DND-41 (cell line): ENCODE measurements around the gene SMPD2.

ENCODE experiments used
- ATAC-seq: fragments of 200-7000 bp; cut with Tn5 transposase; 3 replicates; pipeline ENCODE4 v1.9.1; 2021; ENCODE audit warnings: low read depth; ENCODE audit not compliant: insufficient read depth
- DNase-seq: peaks from one replicate; pipeline ENCODE4 v3.0.0-alpha.2; 2020
- H2AFZ ChIP-seq: 2 replicates; pipeline ENCODE4 v1.6.0; 2012; ENCODE audit warnings: low read depth, low read length
- H3K27ac ChIP-seq: 2 replicates; pipeline ENCODE4 v1.5.1; 2012; ENCODE audit warnings: low read length, inconsistent platforms
- H3K27me3 ChIP-seq: fragments of 200-600 bp; sonication (generic); 2 replicates; pipeline ENCODE4 v1.6.0; 2012; ENCODE audit warnings: low read length, mild to moderate bottlenecking, inconsistent platforms; ENCODE audit not compliant: insufficient read depth, poor library complexity
- H3K36me3 ChIP-seq: 2 replicates; pipeline ENCODE4 v1.5.1; 2012; ENCODE audit warnings: low read length, inconsistent platforms; ENCODE audit not compliant: insufficient read depth
- H3K4me1 ChIP-seq: 2 replicates; pipeline ENCODE4 v1.5.1; 2012; ENCODE audit warnings: mild to moderate bottlenecking, low read length; ENCODE audit not compliant: insufficient read depth
- H3K4me2 ChIP-seq: 2 replicates; pipeline ENCODE4 v1.6.0; 2012; ENCODE audit warnings: mild to moderate bottlenecking, moderate library complexity, low read length, inconsistent platforms; ENCODE audit not compliant: insufficient read depth
- H3K4me3 ChIP-seq, 2 experiments: fragments of 200-600 bp in 1 of 2; shearing (Covaris generic) in 1 of 2; 2 replicates each; pipeline ENCODE4 v1.5.1; 2012 to 2016; ENCODE audit warnings: inconsistent platforms in 2 of 2, low read length in 2 of 2, mild to moderate bottlenecking in 2 of 2, low read depth in 1 of 2, moderate library complexity in 1 of 2
- H3K79me2 ChIP-seq: 2 replicates; pipeline ENCODE4 v1.6.0; 2012; ENCODE audit warnings: low read length, inconsistent platforms; ENCODE audit not compliant: insufficient read depth
- H3K9ac ChIP-seq: 2 replicates; pipeline ENCODE4 v1.6.0; 2012; ENCODE audit warnings: low read depth, mild to moderate bottlenecking, inconsistent platforms, low read length, moderate library complexity
- H3K9me3 ChIP-seq: 2 replicates; pipeline ENCODE4 v1.5.1; 2012; ENCODE audit warnings: low read length, moderate library complexity, mild to moderate bottlenecking, inconsistent platforms; ENCODE audit not compliant: insufficient read depth, severe bottlenecking
- H4K20me1 ChIP-seq: 2 replicates; pipeline ENCODE4 v1.6.0; 2012; ENCODE audit warnings: low read length; ENCODE audit not compliant: insufficient read depth
- CTCF ChIP-seq: IDR thresholded peaks from 2 replicates; pipeline ENCODE4 v1.5.1; 2012; ENCODE audit warnings: borderline replicate concordance, low read length, moderate library complexity, mild to moderate bottlenecking; ENCODE audit not compliant: poor library complexity, severe bottlenecking; ENCODE audit errors: extremely low read depth
- EZH2 ChIP-seq: IDR thresholded peaks from 3 replicates; pipeline ENCODE4 v1.6.1; 2012; ENCODE audit warnings: borderline replicate concordance, low read depth, mild to moderate bottlenecking, moderate library complexity, low read length, inconsistent platforms; ENCODE audit not compliant: severe bottlenecking

SMPD2 gene

GRCh38 chr6:109396046-109396718, 44.3 kb upstream of the SMPD2 start:
- Histone ChIP-seq H3K36me3 (no peaks in the 10 kb centered on the region), H3K9me3 (no peaks in the 10 kb centered on the region), H3K27ac (no peak overlapping the region), H3K27me3 (no peaks in the 10 kb centered on the region), H3K4me2 (no peak overlapping the region), H4K20me1 (no peaks in the 10 kb centered on the region), H3K4me3 (no peak overlapping the region), H2AFZ (no peak overlapping the region), H3K79me2 (no peaks in the 10 kb centered on the region), H3K9ac (no peak overlapping the region), H3K4me1 (no peaks in the 10 kb centered on the region)
- no peak for DNase-seq
- TF ChIP-seq EZH2 = no peak
- no peak for TF ChIP-seq CTCF
- no peak for ATAC-seq

- H3K9me3 ChIP-seq = no peaks in the 10 kb centered on the region
- no peaks in the 10 kb centered on the region for H4K20me1 ChIP-seq
- H3K4me1 ChIP-seq = no peaks in the 10 kb centered on the region
- no peaks in the 10 kb centered on the region for H3K79me2 ChIP-seq
- no peaks in the 10 kb centered on the region for H3K36me3 ChIP-seq
- ATAC-seq (no peak), DNase-seq (no peak)
- H2AFZ ChIP-seq = no peak overlapping the region
- peak; percentile 19 for TF ChIP-seq CTCF
- no peak for TF ChIP-seq EZH2
- H3K27ac ChIP-seq = no peak overlapping the region
- no peak overlapping the region for H3K4me3 ChIP-seq
- H3K9ac ChIP-seq = no peak overlapping the region
- no peaks in the 10 kb centered on the region for H3K27me3 ChIP-seq
- H3K4me2 ChIP-seq = no peak overlapping the region
Measured at GRCh38 chr6:109397020-109397419, 43.5 kb upstream of the SMPD2 start.

- DNase-seq = no peak
- Histone ChIP-seq H3K27me3 (no peaks in the 10 kb centered on the region), H4K20me1 (no peaks in the 10 kb centered on the region), H3K79me2 (no peaks in the 10 kb centered on the region), H3K36me3 (no peaks in the 10 kb centered on the region), H3K4me1 (no peaks in the 10 kb centered on the region), H2AFZ (no peak overlapping the region), H3K9me3 (no peaks in the 10 kb centered on the region), H3K27ac (no peak overlapping the region), H3K4me2 (no peak overlapping the region), H3K4me3 (no peak overlapping the region), H3K9ac (no peak overlapping the region)
- TF ChIP-seq EZH2 = no peak
- TF ChIP-seq CTCF = no peak
- ATAC-seq = no peak
Measured at GRCh38 chr6:109406196-109406595, 34.3 kb upstream of the SMPD2 start.
